B cell (primary cell): ENCODE results near the gene GAK. TPM values are rescaled to one million over a fixed set of nuclear protein-coding genes. Genes with fewer than 3 reads are reported as not detected.

Source experiments
- ATAC-seq: fragments of 200-7000 bp; cut with Tn5 transposase; one replicate; pipeline ENCODE4 v1.10.0; 2021; ENCODE audit warnings: low read depth, mild to moderate bottlenecking, moderate number of reproducible peaks, moderate library complexity
- CTCF ChIA-PET: fragments of 350-600 bp; sonication (Branson Sonifier 250); formaldehyde crosslinking; loops from one replicate; lab custom pipeline; 2021; ENCODE audit warnings: antibody characterized with exemption, inconsistent platforms; lab: Charles Lee
- POLR2A ChIA-PET: fragments of 350-600 bp; sonication (Branson Sonifier 250); formaldehyde crosslinking; loops from one replicate; lab custom pipeline; 2021; ENCODE audit warnings: antibody characterized with exemption; lab: Charles Lee
- DNase-seq: peaks from one replicate; pipeline ENCODE4 v3.0.0; 2013
- H2AFZ ChIP-seq: 2 replicates; pipeline ENCODE4 v1.6.1; 2012; ENCODE audit warnings: mild to moderate bottlenecking, low read depth, low read length; ENCODE audit not compliant: insufficient read depth, poor library complexity, severe bottlenecking
- H3K27ac ChIP-seq, 2 donors: 1 replicate in 1 of 2; 2 replicates in 1 of 2; pipeline ENCODE4 v1.5.1; 2012 to 2013; ENCODE audit warnings: low read length in 2 of 2, mild to moderate bottlenecking in 2 of 2, moderate library complexity in 1 of 2
- H3K27me3 ChIP-seq, 4 experiments: fragments of 200-600 bp in 1 of 4; sonication (generic) in 1 of 4; replicated peaks in 1 of 4; 1 replicate in 2 of 4; 2 replicates in 2 of 4; pipeline versions ENCODE4 v1.6.1 to v1.7.0; 2013 to 2016; ENCODE audit warnings: low read length in 3 of 4, mild to moderate bottlenecking in 2 of 4, mixed read lengths in 1 of 4, moderate library complexity in 1 of 4; ENCODE audit not compliant: insufficient read depth in 4 of 4, control insufficient read depth in 3 of 4; ENCODE audit errors: control extremely low read depth in 1 of 4
- H3K36me3 ChIP-seq, 2 experiments: replicated peaks in 1 of 2; 1 replicate in 1 of 2; 2 replicates in 1 of 2; pipeline versions ENCODE4 v1.6.1 to v1.7.1; 2013; ENCODE audit warnings: low read length in 1 of 2; ENCODE audit not compliant: insufficient read depth in 2 of 2, control insufficient read depth in 1 of 2; ENCODE audit errors: control extremely low read depth in 1 of 2, extremely low read depth in 1 of 2
- H3K4me1 ChIP-seq, 2 donors: fragments of 200-600 bp in 1 of 2; sonication (generic) in 1 of 2; 1 replicate in 1 of 2; 2 replicates in 1 of 2; pipeline versions ENCODE4 v1.5.1 to v1.6.1; 2013 to 2017; ENCODE audit warnings: low read length in 2 of 2; ENCODE audit not compliant: control insufficient read depth in 2 of 2, insufficient read depth in 2 of 2
- H3K4me2 ChIP-seq: replicated peaks from 2 replicates; pipeline ENCODE3; 2012; ENCODE audit warnings: mild to moderate bottlenecking, low read depth, low read length; ENCODE audit not compliant: poor library complexity, severe bottlenecking
- H3K4me3 ChIP-seq, 5 experiments: fragments of 200-600 bp in 1 of 5; sonication (generic) in 1 of 5; 1 replicate in 3 of 5; 2 replicates in 2 of 5; pipeline versions ENCODE4 v1.5.1 to v1.7.0; 2011 to 2016; ENCODE audit warnings: low read length in 4 of 5, mild to moderate bottlenecking in 4 of 5, low read depth in 2 of 5, control low read depth in 1 of 5, moderate library complexity in 1 of 5; ENCODE audit not compliant: insufficient read depth in 1 of 5; ENCODE audit errors: control extremely low read depth in 1 of 5, extremely low read depth in 1 of 5
- H3K79me2 ChIP-seq: fragments of 200-600 bp; sonication (generic); one replicate; pipeline ENCODE4 v1.6.0; 2016; ENCODE audit warnings: low read length; ENCODE audit not compliant: control insufficient read depth, insufficient read depth
- H3K9ac ChIP-seq: fragments of 200-600 bp; sonication (generic); 2 replicates; pipeline ENCODE4 v1.6.1; 2017; ENCODE audit warnings: mild to moderate bottlenecking, low read length, moderate library complexity
- H3K9me3 ChIP-seq, 3 donors: one replicate each; pipeline versions ENCODE4 v1.6.1 to v1.7.1; 2013; ENCODE audit warnings: low read length in 2 of 3; ENCODE audit not compliant: control insufficient read depth in 2 of 3, insufficient read depth in 1 of 3; ENCODE audit errors: control extremely low read depth in 1 of 3
- H4K20me1 ChIP-seq: 2 replicates; pipeline ENCODE4 v1.6.0; 2012; ENCODE audit warnings: mild to moderate bottlenecking, low read length; ENCODE audit not compliant: insufficient read depth, control insufficient read depth, poor library complexity, severe bottlenecking
- H3K27ac Mint-ChIP-seq: one replicate; pipeline ENCODE4 v1.8.0; 2021; ENCODE audit warnings: mixed read lengths
- H3K27me3 Mint-ChIP-seq: one replicate; pipeline ENCODE4 v1.8.0; 2021; ENCODE audit warnings: mixed read lengths
- H3K4me1 Mint-ChIP-seq: one replicate; pipeline ENCODE4 v1.8.0; 2021; ENCODE audit warnings: mixed read lengths
- H3K4me3 Mint-ChIP-seq: one replicate; pipeline ENCODE4 v1.8.0; 2021; ENCODE audit warnings: mixed read lengths
- H3K9me3 Mint-ChIP-seq: one replicate; pipeline ENCODE4 v1.8.0; 2022; ENCODE audit warnings: mixed read lengths; ENCODE audit not compliant: insufficient read depth
- CTCF ChIP-seq: fragments of 200-600 bp; IDR thresholded peaks from one replicate; pipeline ENCODE4 v1.8.0; 2022; ENCODE audit warnings: antibody characterized with exemption, mild to moderate bottlenecking
- EZH2 ChIP-seq: IDR thresholded peaks from 2 replicates; pipeline ENCODE4 v1.6.1; 2012; ENCODE audit warnings: borderline replicate concordance, low read depth, mild to moderate bottlenecking, moderate library complexity, low read length; ENCODE audit not compliant: insufficient read depth, poor library complexity, severe bottlenecking
- WGBS: methylation state at CpG from one replicate; pipeline ENCODE4 v1.1.5; 2013; ENCODE audit warnings: missing lambda C conversion rate; ENCODE audit not compliant: insufficient coverage; 5-methylcytosine and 5-hydroxymethylcytosine counted together
- intact Hi-C: fragments of 100-400 bp; cut with micrococcal nuclease; formaldehyde crosslinking; loops from one replicate; pipeline ENCODE4 v1.10.0; 2022
- polyA plus RNA-seq: library from polyadenylated mRNA; depleted of rRNA; stranded (reverse); fragments of >200 nt; gene quantifications from 2 replicates; pipeline ENCODE4 v1.2.3, GENCODE V29; 2012
- total RNA-seq, 2 donors: library from RNA; stranded (reverse); fragments of 120-200 nt in 1 of 2; gene quantifications; 1 replicate in 1 of 2; 2 replicates in 1 of 2; pipeline versions ENCODE4 v1.2.3 to v1.2.4, GENCODE V29; 2013 to 2022

Gene GAK
- total and polyA plus RNA-seq, 2 donors (not counting 1 experiment from before 2014, with no cell fraction given), result 113 to 283 TPM

GRCh38 chr4:829761-830600 lies 102.1 kb downstream of the GAK start:
- peaks cover 0 to 36% (median 2%) of the 10 kb centered on the region in 3 donors for H3K9me3 ChIP-seq
- intact Hi-C loops, result no loop called here

More at GRCh38 chr4:829761-830600, 102.1 kb downstream of the GAK start:
- Histone ChIP-seq H3K4me1 (peaks cover 6 to 13% of the 10 kb centered on the region in 2 donors), H3K27ac (no peak overlapping the region), H3K4me2 (no peak overlapping the region), H3K9ac (no peak overlapping the region), H3K27me3 (peaks cover 0 to 44% (median 11%) of the 10 kb centered on the region in 4 experiments), H4K20me1 (no peaks in the 10 kb centered on the region), H3K4me3 (no peak overlapping the region), H3K79me2 (no peaks in the 10 kb centered on the region), H2AFZ (no peak overlapping the region), H3K36me3 (no peaks in the 10 kb centered on the region)
- ChIA-PET CTCF (no interaction called here), POLR2A (interaction anchor here (0.5 kb wide), 1 partner anchor 92 kb away, joined by 3 read pairs; no protein-coding TSS in a partner anchor)
- no peak for ATAC-seq
- 82% methylated on average over 23 of the region's 26 CpGs for WGBS
- Mint-ChIP-seq H3K4me3 (no peak overlapping the region), H3K27ac (no peak overlapping the region), H3K9me3 (no peaks in the 10 kb centered on the region), H3K4me1 (peaks cover 7% of the 10 kb centered on the region), H3K27me3 (peaks cover 15% of the 10 kb centered on the region)
- no peak for DNase-seq
- TF ChIP-seq EZH2, result no peak
- no peak for TF ChIP-seq CTCF
